EH (cell line): ENCODE data around the gene EGFR.
A peak's percentile ranks its signal among the peaks of the same experiment; 100 is the strongest.

ENCODE experiments used
- DNase-seq: peaks from one replicate; pipeline ENCODE4 v3.0.0-alpha.2; 2015; ENCODE audit warnings: low read depth

The EGFR gene

DNA sequence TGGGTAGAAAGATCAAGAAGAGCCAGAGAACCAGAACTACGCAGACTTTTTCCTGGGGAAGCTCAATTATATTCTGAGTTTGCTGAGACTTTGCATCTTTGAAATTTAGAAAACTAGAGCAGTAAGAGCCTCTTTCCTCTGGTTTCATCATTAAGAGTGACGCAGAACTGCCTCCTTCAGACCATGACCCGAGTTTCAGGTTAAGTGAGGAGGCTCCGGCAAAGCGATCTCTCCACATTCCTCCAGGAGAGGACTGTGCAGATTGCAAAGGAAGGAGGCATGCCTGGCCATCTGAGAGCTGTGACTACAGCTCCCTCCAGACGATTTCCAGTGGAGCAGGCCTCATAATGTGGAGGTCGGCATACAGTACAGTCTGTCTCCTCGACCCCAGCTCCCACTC is 230.5 kb downstream of the EGFR start:
- no peak for DNase-seq

DNA sequence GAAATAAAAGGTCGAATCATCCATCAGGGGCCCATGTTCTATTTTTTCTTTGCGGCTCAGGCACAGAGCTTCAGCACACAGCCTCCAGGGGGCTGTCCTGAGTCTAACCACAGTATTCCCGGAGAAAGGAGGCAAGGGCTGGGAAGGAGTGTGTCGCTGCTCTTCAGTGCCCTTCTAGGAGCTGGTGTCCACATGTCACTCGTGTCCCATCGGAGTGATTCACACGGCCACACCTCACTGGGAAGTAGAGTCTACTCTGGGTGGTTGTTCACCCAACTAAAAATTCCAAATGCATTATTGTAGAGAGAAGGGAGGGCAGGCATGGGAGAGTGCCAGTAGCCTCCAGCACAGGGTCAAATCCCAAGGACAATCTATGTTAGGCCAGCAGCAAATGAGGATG is 231.5 kb downstream of the EGFR start:
- peak; percentile 33 for DNase-seq

DNA sequence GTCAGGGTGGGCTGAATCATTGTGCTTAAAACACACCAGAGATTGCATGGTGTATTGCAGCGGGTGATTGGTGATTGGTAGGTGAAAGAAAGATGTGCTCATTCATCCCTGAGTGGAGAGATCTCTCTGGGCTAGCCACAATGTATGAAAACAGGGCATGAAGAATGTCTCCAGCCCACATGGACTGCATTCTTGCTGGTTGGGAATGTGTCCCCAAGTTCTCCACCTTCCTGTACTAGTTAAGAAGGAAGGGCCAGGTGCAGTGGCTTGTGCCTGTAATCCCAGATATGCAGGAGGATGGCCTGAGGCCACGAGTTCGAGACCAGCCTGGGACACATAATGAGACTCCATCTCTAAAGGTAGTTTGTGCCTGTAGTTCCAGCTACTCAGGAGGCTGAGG is 232.5 kb downstream of the EGFR start:
- no peak for DNase-seq

DNA sequence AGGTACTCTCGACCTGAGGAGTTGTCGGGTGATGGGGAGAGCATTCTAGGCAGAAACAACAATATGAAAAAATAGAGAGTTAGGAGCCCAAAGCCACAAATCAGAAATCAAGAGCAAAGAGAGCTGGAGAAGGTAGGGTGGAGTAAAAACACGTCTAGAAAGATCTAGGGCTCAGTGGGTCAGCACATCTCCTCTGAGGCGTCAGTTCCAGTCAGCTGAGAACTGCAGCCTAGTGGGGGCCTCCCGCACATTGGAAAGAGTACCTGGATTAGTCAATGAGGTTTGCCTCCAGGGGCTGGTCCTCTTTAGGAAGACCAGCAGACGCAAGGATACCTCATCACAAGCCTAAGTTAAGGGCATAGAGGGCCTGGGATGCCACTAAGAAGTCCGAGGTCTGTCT is 233.1 kb downstream of the EGFR start:
- DNase-seq, result no peak

DNA sequence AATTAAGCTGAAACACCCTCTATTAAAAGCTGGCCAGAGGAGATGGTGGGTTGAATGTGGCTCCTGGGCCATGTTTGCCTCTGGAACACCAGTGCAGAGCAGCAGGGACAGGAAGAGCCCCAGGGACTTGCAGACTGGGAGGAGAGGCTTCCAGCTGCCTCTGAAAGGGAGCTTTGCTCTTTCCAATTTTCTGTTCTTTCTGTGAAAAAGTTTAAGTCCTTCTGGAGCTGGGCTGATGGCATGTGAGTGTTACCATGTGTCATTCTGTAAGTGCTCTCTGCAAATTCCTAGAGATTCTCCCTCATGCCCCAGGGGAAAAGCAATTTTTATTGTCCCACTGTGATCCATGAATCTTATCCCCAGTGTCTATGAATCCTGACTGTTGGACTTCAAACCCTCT is 233.6 kb downstream of the EGFR start:
- DNase-seq, result peak; percentile 87

DNA sequence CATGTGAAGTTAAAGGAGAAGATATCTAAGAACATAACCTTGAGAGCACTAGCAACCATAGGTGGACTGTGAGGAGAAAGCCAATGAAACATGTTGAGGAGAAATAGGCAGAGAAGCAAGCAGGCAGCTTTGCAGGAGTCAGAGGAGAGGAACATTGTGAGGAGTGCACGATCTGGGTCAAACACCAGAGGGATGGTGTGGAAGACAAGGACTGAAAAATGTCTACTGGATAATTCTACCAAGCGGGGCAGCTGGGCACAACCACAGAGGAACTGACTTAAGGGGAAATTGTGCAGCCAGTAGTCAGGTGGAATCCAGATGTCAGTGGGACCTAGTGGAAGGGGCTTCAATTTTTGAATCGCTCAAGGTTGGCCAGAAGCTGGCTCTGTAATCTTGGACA is 234.4 kb downstream of the EGFR start:
- no peak for DNase-seq

DNA sequence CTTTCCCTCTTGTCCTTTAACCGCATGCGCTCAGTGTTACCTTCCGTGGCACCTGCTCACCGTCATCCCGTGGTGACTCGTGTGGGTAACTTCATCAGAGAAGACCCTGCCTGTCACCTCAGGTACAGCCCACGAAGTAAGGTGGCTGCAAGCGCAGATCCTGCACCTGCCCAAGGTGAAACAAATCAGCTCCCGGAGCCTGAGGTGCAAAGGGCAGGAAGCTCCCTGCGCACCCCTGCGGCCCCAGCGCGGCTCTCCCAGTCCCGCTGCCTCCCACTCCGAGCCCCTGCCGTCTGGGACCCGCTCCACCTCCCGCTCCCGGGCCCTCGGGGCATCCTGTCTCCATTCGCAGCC is 235.4 kb downstream of the EGFR start:
- no peak for DNase-seq

DNA sequence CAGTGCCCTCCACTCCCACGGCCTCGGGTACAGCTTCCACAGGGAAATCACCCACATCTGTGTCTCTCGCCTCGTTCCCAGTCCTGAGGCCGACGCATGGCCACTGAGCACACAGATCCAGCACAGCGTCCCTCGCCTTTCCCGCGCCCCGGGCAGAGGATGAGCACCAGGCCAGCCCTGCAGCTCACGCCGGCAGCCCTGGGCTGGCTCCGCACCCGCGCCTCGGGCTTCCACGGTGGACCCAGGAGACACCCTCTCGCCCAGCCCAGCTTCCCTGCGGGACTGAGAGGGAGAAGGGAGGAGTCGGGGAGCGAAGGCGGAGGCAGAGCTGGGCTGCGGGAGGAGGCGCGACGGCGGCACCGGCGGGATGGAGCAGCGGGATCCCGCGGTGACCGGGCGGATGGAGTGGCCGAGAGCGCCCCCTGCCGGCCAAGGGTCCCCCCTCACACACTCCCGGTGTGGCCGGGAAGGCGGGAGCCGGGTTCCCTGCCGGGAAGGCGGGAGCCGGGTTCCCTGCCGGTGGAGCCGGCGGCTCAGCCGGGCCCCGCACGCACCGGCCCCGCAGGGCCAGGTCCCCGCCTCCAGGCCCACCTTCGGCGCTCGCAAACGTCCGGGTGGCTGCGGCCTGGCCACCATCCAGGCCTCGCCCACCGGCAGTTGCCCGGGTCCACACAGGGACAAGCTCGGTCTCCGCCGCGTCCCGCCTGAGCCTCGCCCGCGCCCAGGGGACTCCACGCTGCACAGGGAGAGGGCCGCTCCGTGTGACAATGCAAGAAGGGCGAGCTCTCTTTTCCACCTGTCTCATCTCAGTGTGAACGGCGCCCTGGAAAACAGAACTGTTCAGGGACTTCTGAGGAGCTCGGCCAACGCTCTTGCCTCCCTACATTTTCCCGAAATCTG is 236.0 kb downstream of the EGFR start:
- peak; percentile 83 for DNase-seq

DNA sequence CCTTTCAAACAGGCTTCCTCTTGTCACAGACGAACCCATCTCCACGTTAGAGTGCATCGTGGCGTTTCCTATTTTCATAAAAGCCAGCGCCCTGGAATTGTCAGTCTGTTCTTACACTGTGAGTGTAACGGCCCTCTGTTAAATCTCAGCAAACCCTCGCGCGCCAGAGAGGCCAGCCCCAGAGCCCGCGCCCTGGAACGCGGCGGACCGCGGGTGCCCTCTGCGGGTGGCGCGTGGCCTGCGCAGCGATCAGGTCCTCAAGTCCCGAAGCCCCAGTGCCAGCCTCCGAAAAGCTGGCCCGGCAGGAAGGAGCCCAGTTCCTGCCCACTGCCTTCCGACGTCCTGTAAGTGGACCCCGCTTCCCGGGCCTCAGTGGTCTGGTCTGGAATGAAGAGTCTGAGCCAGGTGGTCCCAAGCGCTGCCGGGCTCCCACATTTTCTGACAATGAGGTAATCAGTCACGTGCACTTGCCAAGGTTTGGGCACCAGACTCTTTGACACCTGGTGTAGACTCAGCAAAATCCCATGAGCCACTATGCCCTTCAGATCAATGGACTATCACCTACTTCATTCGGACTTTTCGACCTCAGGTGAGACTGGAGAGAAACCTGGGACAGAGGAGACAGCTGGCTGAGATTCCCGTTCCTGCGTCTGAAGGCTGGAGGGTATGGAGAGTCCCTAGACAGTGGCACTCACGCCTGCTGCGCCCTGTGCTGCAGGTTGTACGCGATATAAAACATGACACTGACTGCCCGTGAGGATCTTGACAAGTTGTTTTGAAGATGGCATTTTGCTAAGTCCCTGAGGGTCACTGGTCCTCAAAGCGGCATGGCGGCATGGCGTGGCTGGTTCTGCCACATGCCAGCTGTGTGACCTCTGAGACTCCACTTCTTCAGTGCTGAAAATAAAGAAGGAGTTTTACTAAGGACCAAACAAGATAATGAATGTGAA is 237.0 kb downstream of the EGFR start:
- peak; percentile 82 for DNase-seq

DNA sequence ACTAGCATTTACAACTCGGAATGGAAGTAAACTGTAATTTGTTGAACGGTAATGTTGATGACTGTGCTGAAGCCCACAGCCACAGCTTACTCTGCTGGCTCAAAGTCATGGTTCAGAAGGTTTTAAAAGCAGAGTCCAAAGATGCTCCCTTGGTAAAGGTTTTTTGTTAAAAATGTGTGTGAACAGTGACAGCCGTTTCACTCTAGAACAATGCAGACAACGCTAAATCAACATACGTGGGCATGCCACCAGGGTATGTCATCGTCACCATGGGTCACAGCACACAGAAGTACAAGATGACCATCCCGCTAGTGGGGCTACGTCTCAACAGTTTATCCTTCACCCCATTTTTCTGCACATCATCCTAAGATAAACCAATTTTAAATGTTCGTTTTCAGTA is 239.8 kb downstream of the EGFR start:
- no peak for DNase-seq

DNA sequence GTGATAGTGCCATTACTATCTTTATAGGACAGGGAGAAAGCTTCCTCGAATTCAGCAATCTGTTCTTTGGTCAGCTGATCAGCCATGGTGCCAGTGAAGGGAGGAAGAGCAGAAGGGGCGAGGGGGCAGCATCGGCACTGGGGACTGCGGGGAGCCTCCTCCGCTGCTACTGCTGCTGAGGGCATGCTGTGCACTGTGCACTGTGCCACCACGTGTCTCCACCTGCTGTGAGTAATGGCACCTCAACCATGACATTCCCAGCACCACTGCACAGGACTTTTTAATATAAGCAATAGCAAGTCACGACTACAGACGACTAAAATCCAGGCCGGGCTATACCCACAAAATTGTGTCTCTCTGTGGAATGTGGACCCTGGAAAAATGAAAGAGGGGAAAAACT is 241.4 kb downstream of the EGFR start:
- no peak for DNase-seq

DNA sequence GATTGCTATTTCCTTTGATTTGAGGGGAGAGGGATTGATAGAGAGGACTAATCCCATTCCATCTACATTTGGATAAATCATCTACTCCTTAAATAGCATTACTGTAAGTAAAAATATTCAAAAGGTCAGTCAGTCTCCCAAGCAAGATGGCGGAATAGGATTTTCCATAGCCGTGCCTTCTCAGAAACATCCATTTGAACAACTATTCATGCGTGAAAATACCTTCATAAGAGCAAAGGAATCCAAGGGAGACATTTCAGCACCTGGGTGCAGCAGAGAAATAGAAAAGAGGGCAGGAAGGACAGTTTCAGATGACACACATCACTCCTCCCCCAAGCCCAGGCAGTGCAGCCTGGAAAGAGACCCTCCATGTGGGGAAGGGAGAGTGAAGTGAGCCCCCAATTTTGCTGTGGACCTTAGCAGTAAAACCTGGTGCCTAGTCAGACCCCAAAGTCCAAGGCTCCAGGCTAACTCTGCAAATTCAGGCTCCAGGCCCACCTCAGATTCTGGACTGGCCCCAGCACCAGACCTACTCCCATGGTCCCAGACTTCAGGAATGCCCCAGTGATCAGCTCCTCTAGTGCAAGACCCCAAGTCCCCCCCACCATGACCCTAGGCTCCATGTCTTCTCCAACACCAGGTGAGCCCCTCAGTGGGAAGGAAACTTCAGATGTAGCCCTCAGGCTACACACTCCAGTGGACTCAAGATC is 242.0 kb downstream of the EGFR start:
- no peak for DNase-seq
